Epithelial cell of proximal tubule (primary cell): Measurements from ENCODE around the gene MITF. TPM values are rescaled to one million over a fixed set of nuclear protein-coding genes. Genes with fewer than 3 reads are reported as not detected.

Experiments used
- DNase-seq: peaks from one replicate; pipeline ENCODE4 v3.0.0-alpha.2; 2011; ENCODE audit warnings: low read depth
- H3K4me3 ChIP-seq: 2 replicates; pipeline ENCODE4 v1.5.1; 2011; ENCODE audit warnings: low read depth, mild to moderate bottlenecking, low read length
- CTCF ChIP-seq: conservative IDR thresholded peaks from 2 replicates; pipeline ENCODE4 v1.5.1; 2012; ENCODE audit warnings: low read depth, mild to moderate bottlenecking, low read length
- total RNA-seq: library from RNA; depleted of rRNA; stranded (reverse); fragments of >200 nt; gene quantifications from 2 replicates; pipeline ENCODE4 v1.2.3, GENCODE V29; 2015

Gene MITF
- total RNA-seq, 1 donor from 2014 or later, result 59.7 TPM

GRCh38 chr3:69715204-69715603, 24.1 kb upstream of the MITF start:
- DNase-seq, result no peak
- H3K4me3 ChIP-seq, result no peak overlapping the region
- TF ChIP-seq CTCF, result no peak

GRCh38 chr3:69716119-69716518, 23.1 kb upstream of the MITF start:
- no peak overlapping the region for H3K4me3 ChIP-seq
- TF ChIP-seq CTCF, result no peak
- no peak for DNase-seq

GRCh38 chr3:69718866-69719586, 20.2 kb upstream of the MITF start:
- no peak for DNase-seq
- H3K4me3 ChIP-seq, result no peak overlapping the region
- no peak for TF ChIP-seq CTCF

GRCh38 chr3:69719587-69720122, 19.6 kb upstream of the MITF start:
- H3K4me3 ChIP-seq, result no peak overlapping the region
- TF ChIP-seq CTCF, result no peak
- no peak for DNase-seq

GRCh38 chr3:69720824-69721223, 18.4 kb upstream of the MITF start:
- H3K4me3 ChIP-seq, result no peak overlapping the region
- no peak for TF ChIP-seq CTCF
- no peak for DNase-seq

GRCh38 chr3:69723389-69723788, 15.9 kb upstream of the MITF start:
- no peak for TF ChIP-seq CTCF
- no peak overlapping the region for H3K4me3 ChIP-seq
- DNase-seq, result no peak
